Panc1 (cell line): Measurements from ENCODE around the gene CHRNA3. TPM values are rescaled to one million over a fixed set of nuclear protein-coding genes. Genes with fewer than 3 reads are reported as not detected.

Experiments used
- ATAC-seq: fragments of 200-7000 bp; cut with Tn5 transposase; 2 replicates; pipeline ENCODE4 v1.9.1; 2020; ENCODE audit warnings: mild to moderate bottlenecking, moderate library complexity
- BruUV-seq: library from RNA; stranded (reverse); fragments of 400-500 nt; replicated peaks from 2 replicates; lab custom pipeline; 2021; lab: Mats Ljungman, UMichigan
- CTCF ChIA-PET: fragments of 300-600 bp; sonication (Branson Sonifier 250); formaldehyde crosslinking; loops from one replicate; lab custom pipeline; 2022; ENCODE audit warnings: antibody characterized with exemption; lab: Charles Lee
- POLR2A ChIA-PET: fragments of 300-600 bp; sonication (Branson Sonifier 250); formaldehyde crosslinking; loops from one replicate; lab custom pipeline; 2022; ENCODE audit warnings: antibody characterized with exemption; lab: Charles Lee
- DNase-seq: peaks from one replicate; pipeline ENCODE4 v3.0.0-alpha.2; 2010; ENCODE audit warnings: low read depth, low spot score
- H3K27ac ChIP-seq: 2 replicates; pipeline ENCODE4 v1.5.1; 2011; ENCODE audit warnings: mild to moderate bottlenecking, low read length, inconsistent platforms
- H3K27me3 ChIP-seq: fragments of 200-500 bp; sonication (Bioruptor generic); 2 replicates; pipeline ENCODE4 v1.6.0; 2014; ENCODE audit warnings: low read length, inconsistent platforms; ENCODE audit not compliant: control insufficient read depth, insufficient read depth
- H3K36me3 ChIP-seq: fragments of 200-500 bp; sonication (Bioruptor generic); 2 replicates; pipeline ENCODE4 v1.5.1; 2014; ENCODE audit warnings: inconsistent platforms, mild to moderate bottlenecking, low read length, moderate library complexity; ENCODE audit not compliant: control insufficient read depth, insufficient read depth
- H3K4me1 ChIP-seq: 2 replicates; pipeline ENCODE4 v1.5.1; 2011; ENCODE audit warnings: inconsistent platforms, mild to moderate bottlenecking, low read length, moderate library complexity; ENCODE audit not compliant: control insufficient read depth, insufficient read depth
- H3K4me3 ChIP-seq, 2 experiments: 2 replicates each; pipeline ENCODE4 v1.5.1; 2011 to 2012; ENCODE audit warnings: low read depth in 2 of 2, low read length in 2 of 2, mild to moderate bottlenecking in 2 of 2, inconsistent platforms in 1 of 2, moderate library complexity in 1 of 2
- H3K9me3 ChIP-seq: fragments of 200-500 bp; sonication (Bioruptor generic); 2 replicates; pipeline ENCODE4 v1.5.1; 2014; ENCODE audit warnings: low read depth, mild to moderate bottlenecking, inconsistent platforms, low read length, moderate library complexity; ENCODE audit not compliant: control insufficient read depth, insufficient read depth
- CTCF ChIP-seq: fragments of 450-650 bp; IDR thresholded peaks from 2 replicates; pipeline ENCODE4 v1.5.1; 2017; ENCODE audit warnings: mild to moderate bottlenecking
- POLR2AphosphoS5 ChIP-seq: IDR thresholded peaks from 2 replicates; pipeline ENCODE4 v1.6.1; 2012; ENCODE audit warnings: mild to moderate bottlenecking, low read depth, low read length, moderate library complexity
- REST ChIP-seq, 2 experiments: IDR thresholded peaks; 2 replicates each; pipeline ENCODE4 v1.6.1; 2011 to 2012; ENCODE audit warnings: low read depth in 2 of 2, control low read depth in 1 of 2, low read length in 1 of 2, mild to moderate bottlenecking in 1 of 2, moderate library complexity in 1 of 2; ENCODE audit not compliant: insufficient read depth in 1 of 2
- SIN3A ChIP-seq: IDR thresholded peaks from 2 replicates; pipeline ENCODE4 v1.6.1; 2012; ENCODE audit warnings: low read depth, mild to moderate bottlenecking, low read length, moderate library complexity, borderline replicate concordance; ENCODE audit not compliant: insufficient read depth
- TCF7L2 ChIP-seq: IDR thresholded peaks from 2 replicates; pipeline ENCODE4 v1.6.1; 2011; ENCODE audit warnings: mild to moderate bottlenecking, low read depth, low read length, inconsistent platforms
- in situ Hi-C: cut with HindIII; loops from 2 replicates; pipeline ENCODE4 v1.10.0; 2016; ENCODE audit warnings: low sequenced_read_pairs, low pct_unique_long_range_greater_than_20kb
- intact Hi-C: fragments of 100-400 bp; cut with micrococcal nuclease; formaldehyde crosslinking; loops from one replicate; pipeline ENCODE4 v1.10.0; 2022; ENCODE audit not compliant: unreplicated experiment
- total RNA-seq: library from RNA; stranded (reverse); gene quantifications from one replicate; pipeline ENCODE4 v1.2.1, GENCODE V29; 2021; ENCODE audit not compliant: unreplicated experiment

Gene CHRNA3
- total RNA-seq, 1 experiment from 2014 or later: 0.31 TPM

GRCh38 chr15:78598348-78598747 lies 22.4 kb downstream of the CHRNA3 start:
- no peaks in the 10 kb centered on the region for H3K4me1 ChIP-seq
- no peak for DNase-seq
- ChIA-PET CTCF (interaction anchor here (0.6 to 0.7 kb wide), 2 partner anchors 21 to 40 kb away, joined by 3 to 6 read pairs; no protein-coding TSS in a partner anchor), POLR2A (no interaction called here)
- no peak overlapping the region for H3K27ac ChIP-seq
- no TSS peak for BruUV-seq
- no peaks in the 10 kb centered on the region for H3K36me3 ChIP-seq
- H3K9me3 ChIP-seq: no peaks in the 10 kb centered on the region
- intact Hi-C loops: no loop called here
- no peaks in the 10 kb centered on the region for H3K27me3 ChIP-seq
- no peak for ATAC-seq
- in situ Hi-C loops: no loop called here
- H3K4me3 ChIP-seq: no peak overlapping the region
- TF ChIP-seq TCF7L2 (no peak), REST (IDR thresholded peaks at IDR 0.05; ENCODE audit: insufficient read depth in 1 of 2, low read depth in 2 of 2, low read length in 1 of 2) (no peak), POLR2AphosphoS5 (no peak), SIN3A (no peak), CTCF (no peak)

- Histone ChIP-seq H3K27me3 (no peaks in the 10 kb centered on the region), H3K27ac (no peak overlapping the region), H3K4me1 (no peaks in the 10 kb centered on the region), H3K9me3 (no peaks in the 10 kb centered on the region), H3K4me3 (no peak overlapping the region), H3K36me3 (no peaks in the 10 kb centered on the region)
- TF ChIP-seq SIN3A (no peak), CTCF (no peak), POLR2AphosphoS5 (no peak), TCF7L2 (no peak), REST (IDR thresholded peaks at IDR 0.05; ENCODE audit: insufficient read depth in 1 of 2, low read depth in 2 of 2, low read length in 1 of 2) (no peak)
- BruUV-seq: no TSS peak
- CTCF ChIA-PET: interaction anchor here (0.6 kb wide), 1 partner anchor 41 kb away, joined by 3 read pairs; no protein-coding TSS in a partner anchor
- in situ Hi-C loops (no loop called here), intact Hi-C loops (no loop called here)
- DNase-seq (no peak), ATAC-seq (no peak)
- POLR2A ChIA-PET: no interaction called here
These were observed 23.2 kb downstream of the CHRNA3 start for GRCh38 chr15:78597583-78597982.
